ENCODE results near the gene MLST8.
A peak's percentile ranks its signal among the peaks of the same experiment; 100 is the strongest.
"Not testable (repeated sequence)": the region's sequence is repeated elsewhere in the genome, so short reads cannot be mapped to it uniquely, and the experiment has no call there.

The MLST8 gene

DNA sequence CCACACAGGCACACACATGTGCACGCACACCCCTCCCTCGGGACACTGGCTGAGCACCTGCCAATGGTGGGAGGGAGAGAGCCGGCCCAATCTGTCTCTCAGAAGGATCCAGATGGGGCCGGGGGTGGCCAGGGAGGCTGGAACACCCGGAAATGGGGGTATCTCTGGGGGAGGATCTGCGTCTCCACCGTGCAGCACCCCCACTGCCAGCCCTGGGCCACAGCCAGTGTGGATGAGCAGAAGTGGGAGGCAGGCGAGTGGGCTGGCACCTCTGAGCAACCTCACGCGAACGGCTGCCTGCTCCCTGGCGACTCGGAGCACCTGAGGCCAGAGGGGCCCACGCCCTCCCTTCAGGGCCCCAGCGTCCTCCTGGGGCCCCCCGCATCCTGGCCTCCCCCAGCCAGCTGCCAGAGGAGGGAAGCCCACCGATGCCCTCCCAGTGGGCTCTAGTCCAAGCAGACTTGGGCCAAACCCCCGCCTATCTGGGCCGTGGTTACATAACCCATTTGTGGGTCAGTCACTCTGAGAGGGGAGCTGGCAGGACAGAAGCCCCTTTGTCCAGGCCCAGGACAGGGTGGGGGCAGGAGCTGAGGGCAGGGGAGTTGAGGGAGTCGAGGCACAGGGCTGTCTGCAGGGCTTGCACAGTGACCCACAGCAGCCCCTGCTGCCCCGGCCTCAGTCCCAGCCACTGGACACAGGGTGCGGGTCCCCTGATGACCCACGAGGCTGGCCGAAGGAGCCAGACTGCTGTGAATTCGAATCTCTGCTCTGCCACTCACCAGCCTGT is 14.4 kb upstream of the MLST8 start:
- no peak for DNase-seq

DNA sequence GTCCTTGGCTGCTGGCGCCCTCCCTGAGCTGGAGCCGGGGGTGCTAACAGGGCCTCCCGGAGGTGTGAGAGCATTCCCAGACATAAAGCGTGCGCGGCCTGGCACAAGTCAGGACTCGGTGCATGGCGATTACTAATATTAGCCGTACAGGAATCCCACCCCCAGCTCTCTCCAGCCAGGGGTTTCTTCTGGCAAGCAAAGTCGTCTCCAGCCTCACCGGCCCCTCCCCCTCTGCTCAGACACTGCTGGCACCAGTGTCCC is 13.9 kb upstream of the MLST8 start:
- DNase-seq = no peak

DNA sequence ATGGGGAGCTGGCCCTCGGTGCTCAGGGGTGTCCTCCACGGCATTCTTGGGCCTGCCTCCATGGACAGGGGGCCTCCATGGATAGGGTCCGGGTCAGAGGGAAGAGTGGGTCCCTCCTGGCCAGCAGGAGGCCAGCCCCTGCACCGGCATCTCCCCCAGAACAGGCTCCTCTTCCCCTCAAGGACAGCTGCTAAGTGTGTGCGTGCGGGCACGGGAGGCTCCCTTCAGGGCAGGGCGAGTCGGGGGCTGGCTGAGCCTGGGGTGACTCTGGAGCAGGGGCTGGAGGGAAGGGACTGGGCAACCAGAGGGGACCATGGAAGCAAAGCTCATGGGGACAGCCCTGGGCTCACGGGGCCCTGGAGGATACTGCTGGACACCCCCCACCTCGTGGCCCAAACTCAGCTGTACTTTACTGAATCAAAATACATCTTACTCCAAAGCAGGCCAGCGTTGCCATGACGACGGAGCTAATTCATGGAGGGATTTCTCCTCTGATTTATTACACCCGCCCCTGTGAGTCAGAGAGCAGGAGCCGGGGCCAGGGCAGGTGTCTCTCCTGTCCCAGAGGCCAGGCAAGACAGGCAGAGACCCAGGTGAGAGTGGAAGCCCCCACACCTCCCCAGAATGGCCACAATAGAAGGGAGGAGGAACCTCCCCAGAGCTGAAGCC is 11.0 kb upstream of the MLST8 start:
- peak; percentile 38 for DNase-seq

DNA sequence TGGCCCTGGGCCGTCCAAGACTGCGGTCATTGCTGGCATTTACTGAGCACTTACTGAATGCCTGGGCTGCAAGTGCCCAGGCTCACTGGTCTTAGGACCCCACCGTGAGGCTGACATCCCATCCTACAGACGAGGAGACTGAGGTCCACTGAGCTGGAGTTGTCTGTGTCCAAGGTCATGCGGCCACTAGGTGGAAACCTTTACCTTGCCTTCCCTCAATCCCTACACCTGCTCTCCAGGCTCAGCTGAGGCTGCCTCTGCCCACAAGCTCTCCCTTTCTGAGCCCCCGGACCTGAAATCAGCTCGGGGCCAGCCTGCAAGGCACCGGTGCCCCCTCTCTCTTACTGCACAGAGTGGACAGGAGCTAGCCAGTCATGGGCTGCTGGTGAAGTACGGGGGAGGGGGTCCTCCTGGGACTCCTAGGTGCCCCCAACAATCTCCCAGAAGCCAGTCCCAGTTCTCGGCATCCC is 10.4 kb upstream of the MLST8 start:
- peak; percentile 64 for DNase-seq

DNA sequence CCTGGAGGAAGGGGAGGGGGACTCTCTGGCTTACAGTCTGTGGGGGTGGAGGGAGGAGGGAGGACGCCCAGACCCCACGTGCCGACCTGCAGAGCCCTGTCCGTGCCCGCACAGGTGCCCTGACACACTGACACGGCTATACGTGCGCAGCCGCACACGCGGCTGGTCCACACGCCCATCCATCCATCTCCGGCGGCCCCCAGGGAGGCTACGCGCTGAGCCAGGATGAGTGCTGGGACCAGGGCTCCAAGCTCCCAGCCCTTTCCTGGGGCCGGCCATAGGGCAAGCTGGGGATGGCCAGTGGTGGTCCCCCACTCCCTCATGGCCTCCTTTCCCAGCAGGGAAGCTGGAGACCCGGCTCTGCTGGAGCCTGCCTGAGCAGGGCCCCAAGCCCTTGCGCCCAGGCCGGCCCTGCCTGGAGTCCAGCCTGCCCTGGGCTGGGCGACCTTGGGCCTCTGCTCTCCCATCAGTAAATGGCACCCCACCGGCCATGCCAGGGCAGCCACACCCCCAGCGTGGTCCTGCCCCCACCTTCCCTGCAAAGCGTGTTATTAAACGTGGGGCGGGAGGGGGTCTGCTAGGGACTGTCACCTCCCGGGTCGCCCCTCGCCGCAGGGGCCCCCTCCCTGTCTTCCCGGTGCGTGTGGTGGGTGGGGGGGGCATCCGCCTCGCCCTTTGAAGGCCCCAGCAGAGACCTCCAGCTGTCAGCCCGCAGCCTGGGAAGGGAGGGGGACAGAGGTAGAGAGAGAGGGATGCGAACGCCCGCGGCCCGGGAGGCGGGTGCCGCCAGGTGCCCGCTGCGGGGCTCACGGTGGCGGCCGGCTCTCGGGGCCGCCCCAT is 9.7 kb upstream of the MLST8 start:
- DNase-seq = peak; percentile 58

DNA sequence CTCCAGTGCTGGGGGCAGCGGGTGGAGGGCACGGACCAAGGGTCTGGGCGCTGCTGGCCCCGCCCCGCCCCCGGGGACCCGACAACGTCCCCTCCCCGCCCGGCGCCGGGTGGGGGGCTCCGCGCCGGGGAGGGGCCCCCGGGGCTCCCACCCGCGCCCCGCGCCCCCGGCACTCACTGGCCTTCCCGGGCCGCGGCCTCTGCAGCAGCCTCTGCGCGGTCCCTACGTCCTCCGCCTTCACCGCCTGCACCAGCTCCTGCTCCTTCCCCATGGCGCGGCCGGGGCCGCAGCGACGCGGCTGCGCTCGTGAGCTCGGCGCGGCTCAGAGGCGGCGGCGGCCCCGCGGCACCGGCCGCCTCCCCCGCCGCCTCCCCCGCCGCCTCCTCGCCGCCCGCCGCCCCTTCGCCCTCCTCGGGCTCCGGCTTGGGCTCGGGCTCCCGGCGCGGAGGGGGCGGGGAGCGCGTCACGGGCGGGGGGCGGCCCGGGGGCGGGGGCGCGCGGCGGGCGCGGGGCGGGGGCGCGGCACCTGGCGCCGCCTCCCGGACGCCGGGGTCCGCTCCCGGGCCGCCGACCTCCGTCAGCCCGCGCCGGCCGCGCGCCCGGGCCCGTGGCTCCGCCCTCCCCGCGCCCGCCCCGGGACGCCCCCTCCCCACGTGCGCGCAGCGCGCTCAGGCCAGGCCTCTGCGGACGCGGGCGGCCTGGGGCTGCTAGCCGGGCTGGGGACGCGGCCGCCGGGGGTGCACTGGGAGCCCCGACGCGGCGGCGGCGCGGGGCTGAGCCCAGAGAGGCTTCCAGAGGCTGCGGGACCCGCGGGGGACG is 8.9 kb upstream of the MLST8 start, which contains the start of gene CASKIN1:
Gene CASKIN1 (minus strand): TSS at position 444 of the 819 bp plus-strand sequence. CDS start 173 bp downstream, at position 271.
- peak; percentile 46 for DNase-seq

DNA sequence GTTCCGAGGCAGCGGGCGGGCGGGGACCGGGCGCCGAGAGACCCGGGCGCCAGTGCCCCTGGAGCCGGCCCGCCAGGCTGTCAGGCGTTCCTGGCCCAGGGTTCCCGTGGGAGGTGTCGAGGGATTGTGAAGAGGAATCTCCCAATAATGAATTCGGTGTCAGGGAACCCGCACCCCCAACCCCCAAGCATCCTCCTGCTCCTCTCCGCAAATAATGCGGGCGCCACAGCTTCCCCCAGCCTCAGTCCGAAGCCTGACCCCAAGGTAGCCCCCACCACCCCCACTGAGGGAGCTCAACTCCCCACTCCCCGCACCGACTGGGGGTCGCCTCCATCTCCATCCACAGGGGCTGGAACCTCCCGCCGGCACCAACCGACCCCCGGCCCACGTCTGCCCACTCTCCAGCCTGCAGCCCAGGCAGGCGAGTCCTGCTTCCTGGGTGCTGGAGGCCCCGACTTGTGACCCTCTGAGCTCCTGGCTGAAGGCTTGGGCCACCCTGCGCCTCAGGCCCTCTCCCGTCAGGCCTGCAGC is 8.2 kb upstream of the MLST8 start:
- DNase-seq = no peak

DNA sequence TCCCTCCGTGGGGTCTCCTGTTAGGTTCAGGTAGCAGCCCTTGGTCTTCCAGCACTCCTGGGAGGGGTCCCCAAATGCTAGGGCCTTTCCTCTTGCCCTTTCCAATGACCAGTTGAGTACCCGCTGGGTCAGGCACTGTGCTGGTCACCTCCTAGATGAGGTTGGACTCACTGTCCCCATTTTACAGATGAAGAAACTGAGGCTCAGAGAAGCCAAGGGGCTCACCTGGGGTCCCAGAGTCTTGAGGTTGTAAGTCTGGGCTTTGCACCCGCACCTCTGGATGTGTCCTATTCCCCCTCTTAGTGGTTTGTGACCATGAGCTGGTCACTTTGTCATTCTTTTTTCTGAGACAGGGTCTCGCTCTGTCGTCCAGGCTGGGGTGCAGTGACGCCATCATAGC is 7.5 kb upstream of the MLST8 start:
- DNase-seq = no peak

DNA sequence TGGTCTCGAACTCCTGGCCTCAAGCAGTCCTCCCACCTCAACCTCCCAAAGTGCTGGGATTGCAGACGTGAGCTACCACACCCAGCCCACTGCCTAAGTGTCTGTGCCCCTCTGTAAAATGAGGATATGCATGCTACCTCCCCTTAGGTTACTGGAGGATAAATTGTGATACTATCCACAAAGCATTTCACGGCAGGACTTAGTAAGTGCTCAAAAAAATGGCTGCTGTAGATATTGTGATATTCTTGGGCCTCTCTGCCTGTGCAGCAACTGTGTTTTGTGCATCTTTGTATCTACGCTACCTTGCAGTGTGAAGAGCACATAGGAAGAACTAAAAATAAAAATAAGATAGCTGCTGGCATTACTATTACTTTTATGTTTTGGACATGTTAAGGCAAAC is 7.0 kb upstream of the MLST8 start:
- no peak for DNase-seq

DNA sequence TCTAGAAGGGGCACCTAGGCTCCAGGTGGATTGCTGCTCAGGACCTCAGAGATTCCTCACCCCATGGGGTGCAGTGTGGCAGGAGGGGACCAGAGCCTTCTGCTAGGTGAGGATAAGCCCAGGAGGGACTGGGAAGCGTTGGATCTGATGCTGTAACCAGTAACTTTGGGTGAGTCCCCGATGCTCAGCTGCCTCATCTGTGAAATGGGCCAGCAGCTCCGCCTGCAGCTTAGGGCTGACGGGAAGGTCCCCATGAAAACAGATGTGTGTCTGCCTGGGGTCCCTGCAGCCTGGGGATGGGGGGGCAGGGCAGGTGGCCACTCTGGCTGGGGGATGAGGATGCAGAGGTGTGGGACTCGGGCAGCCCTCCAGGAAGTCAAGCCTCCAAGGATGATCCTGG is 6.2 kb upstream of the MLST8 start:
- no peak for DNase-seq

DNA sequence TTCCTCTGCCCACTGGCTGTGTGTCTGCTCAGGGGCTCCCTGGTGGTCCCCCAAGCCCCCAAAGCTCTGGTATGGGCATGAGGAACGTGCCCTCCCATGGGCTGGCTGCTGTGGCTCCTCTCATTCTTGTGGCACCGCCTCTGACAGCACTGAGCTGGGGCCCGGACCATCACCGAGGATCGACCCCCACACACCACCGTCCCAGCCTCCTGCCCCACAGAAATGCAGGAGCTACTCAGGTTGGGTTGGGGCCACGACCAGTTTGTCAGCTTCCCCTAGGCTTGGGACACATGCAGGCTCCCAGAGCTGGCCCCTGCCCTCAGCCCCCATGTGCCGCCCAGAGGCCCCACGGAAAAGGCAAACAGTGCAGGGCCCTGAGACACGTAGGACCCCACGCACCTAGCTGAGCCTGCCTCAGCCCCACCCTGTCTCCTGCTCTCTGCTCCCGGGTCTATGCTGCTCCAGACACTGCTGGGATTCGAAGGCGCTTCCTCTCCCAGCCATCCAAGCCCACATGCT is 5.6 kb upstream of the MLST8 start:
- DNase-seq = no peak

DNA sequence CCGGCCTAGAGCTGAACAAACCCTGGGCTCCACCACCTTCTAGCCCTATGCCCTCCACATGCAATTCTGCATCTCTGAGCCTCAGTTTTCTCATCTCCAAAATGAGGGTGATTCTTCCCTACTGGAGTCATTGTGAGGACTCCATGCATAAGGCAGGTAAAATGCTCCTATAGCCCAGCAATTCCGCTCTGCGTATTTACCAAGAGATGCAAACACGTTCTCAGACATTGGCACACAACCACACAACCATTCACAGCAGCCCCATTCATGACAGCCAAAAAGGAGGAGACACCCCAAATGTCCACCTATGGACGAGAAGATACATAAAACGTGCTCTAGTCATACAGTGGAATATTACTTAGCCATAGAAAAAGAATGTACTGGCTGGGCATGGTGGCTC is 4.9 kb upstream of the MLST8 start:
- no peak for DNase-seq

DNA sequence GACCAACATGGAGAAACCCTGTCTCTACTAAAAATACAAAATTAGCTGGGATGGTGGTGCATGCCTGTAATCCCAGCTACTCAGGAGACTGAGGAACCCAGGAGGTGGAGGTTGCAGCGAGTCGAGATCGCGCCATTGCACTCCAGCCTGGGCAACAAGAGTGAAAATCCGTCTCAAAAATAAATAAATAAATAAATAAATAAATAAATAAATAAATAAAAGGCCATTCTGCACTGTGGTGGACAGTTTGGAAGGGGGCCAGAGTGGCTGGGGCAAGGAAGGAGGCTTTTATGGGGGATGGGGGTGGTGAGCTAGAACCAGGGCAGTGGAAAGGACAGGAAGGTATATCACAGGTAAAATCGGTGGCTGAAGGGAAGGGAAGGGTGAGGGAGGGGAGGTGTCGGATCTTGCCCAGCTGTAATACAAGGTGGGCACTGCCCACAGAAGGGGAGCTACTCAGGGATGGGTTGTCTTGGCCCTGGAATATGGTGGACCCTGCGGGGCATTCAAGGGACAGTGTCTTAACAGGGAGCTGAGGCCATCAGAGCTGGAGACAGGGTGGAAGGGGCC is 2.0 kb upstream of the MLST8 start:
- not testable (repeated sequence) for DNase-seq

DNA sequence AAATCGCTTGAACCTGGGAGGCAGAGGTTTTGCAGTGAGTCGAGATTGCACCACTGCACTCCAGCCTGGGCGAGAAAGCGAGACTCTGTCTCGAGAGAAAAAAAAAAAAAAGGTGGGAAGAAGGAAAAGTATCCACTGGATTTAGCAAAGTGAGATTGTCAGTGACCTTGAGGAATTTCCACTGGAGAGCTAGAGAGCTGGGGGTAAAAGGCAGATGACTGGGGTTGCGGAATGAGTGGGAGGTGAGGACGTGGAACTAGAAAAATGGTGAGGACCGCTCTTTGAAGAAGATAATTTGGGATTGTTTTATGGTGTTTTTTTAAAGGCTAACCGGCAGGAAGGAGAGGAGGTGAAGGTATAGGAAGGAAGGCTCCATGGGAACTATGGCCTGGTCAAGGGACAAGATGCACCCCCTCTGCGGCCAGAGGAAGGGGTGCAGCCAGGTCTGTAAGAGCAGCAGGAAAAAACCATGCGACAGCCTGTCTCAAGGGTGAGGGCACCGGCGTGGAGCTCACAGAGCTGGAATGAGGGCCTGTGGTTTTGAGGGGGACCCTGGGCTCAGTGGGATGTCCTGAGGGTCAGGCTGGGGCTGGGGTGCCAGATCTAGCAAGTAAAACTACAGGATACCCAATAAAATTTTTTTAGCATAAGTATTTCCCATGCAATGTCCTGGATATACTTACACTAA is 694 bp upstream of the MLST8 start:
- no peak for DNase-seq

DNA sequence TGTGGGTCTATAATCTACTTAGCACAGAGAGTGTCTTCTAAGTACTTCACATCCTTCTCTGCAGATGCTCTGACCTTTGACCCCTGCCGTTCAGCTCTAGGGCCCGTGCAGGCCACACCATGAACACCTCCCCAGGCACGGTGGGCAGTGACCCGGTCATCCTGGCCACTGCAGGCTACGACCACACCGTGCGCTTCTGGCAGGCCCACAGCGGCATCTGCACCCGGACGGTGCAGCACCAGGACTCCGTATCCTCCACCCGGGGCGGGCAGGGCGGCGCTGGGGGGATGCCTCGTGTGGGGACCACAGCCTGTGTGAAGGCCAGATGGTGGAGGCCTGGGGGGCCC is 686 bp downstream of the MLST8 start:
- no peak for DNase-seq

DNA sequence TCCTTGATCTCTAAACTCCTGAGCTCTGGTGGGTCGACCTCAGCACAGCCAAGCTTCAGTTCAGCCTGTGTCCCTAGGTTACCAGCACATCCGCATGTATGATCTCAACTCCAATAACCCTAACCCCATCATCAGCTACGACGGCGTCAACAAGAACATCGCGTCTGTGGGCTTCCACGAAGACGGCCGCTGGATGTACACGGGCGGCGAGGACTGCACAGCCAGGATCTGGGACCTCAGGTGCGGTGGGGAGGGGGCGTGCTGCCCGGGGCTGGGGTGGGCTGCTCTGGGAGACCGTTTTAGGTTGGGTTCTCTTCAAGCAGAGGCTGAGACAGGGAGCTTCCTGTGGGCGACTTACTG is 1.1 kb downstream of the MLST8 start:
- no peak for DNase-seq

DNA sequence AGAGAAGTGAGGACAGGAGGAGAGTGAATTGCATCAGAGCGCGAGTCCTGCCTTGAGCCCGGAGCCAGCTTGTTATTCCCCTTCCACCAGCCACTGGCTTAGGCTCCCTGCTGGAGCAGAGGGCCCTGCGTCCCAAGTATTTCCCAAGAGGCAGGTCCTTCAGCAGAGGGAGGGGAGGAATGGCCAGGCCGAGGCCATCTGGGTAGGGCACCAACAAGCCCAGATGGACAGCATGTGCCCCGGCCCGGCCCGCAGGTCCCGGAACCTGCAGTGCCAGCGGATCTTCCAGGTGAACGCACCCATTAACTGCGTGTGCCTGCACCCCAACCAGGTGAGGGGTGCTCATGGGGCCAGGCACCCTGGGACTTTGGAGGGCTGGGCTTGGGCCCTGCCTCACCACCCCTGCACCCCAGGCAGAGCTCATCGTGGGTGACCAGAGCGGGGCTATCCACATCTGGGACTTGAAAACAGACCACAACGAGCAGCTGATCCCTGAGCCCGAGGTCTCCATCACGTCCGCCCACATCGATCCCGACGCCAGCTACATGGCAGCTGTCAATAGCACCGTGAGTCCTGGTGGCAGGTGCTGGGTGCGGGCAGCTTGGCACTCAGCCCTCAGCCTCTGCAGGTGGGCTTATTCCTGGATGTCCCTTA is 1.7 kb downstream of the MLST8 start:
- no peak for DNase-seq

DNA sequence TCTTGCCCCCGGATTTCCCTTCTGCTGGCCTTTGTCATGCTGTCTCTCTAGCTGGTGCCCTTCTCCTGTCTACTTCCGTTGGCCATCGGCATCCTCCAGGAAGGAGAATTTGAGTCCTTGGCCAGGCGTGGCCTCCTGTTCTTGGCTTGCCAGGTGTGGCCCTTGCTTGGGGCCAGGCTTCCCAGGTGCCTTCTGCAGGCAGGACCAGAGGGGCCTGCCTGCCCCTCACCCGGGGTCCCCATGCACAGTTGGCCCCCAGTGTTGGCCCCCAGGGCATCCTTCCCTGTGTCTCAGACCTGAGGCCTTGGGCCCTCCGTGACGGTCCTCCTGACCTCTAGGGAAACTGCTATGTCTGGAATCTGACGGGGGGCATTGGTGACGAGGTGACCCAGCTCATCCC is 2.6 kb downstream of the MLST8 start:
- DNase-seq = no peak

DNA sequence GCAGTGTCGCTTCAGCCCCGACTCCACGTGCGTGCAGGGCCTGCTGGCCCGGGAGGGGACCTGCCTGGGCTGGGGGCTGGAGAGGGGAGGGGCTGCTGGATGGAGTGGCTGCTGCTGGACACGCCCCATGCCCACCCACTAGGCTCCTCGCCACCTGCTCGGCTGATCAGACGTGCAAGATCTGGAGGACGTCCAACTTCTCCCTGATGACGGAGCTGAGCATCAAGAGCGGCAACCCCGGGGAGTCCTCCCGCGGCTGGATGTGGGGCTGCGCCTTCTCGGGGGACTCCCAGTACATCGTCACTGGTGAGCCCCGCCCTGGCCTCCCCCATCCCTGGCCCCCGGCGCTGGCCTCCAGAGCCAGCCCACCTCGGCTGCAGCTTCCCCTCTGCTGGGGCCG is 3.1 kb downstream of the MLST8 start:
- DNase-seq = no peak

DNA sequence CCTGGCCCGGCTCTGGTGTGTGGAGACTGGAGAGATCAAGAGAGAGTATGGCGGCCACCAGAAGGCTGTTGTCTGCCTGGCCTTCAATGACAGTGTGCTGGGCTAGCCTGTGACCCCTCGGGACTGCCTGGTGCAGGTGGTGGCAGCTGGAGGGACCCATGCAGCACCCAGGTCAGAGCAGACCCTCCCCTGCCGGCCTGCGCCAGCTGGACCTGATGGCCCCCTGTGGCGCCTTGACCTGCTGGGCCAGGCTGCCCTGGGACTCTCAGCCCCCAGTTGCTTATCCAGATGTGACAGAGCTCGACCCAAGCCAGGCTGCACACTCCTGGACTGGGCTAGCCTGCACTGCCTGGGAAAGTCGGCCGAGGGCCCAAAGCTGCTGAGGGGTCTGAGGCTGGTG is 3.5 kb downstream of the MLST8 start:
- no peak for DNase-seq

Data from eye (tissue), 1 donor.